ENCODE measurements around the gene SF3A1.

SF3A1 gene

DNA sequence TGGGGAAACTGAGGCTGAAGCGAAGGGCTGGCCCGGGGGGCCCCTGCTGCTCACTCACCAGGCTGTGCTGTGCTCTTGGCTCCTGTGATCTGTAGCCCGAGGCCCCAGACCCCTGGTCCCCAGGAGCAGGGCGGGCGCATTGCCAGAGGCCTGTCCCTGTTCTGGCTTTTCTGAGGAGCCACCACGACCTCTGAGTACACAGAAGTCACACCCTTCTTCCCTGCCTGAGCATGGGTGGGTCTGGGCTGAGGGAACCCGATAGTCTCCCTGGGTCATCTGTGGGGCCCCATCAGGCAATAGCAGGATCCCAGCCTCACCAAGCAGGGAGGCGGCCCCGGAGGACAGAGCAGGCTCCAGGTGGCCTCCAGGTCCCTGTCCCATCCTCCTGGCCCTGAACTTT is 72.5 kb downstream of the SF3A1 start:
- Histone ChIP-seq H3K9me3 (ENCODE audit: insufficient read depth, low read length) (no peaks in the 10 kb centered on the region), H4K20me1 (ENCODE audit: insufficient read depth, low read length) (no peaks in the 10 kb centered on the region), H3K27me3 (ENCODE audit: low read depth, low read length) (peaks cover 14% of the 10 kb centered on the region), H3K4me2 (ENCODE audit: low read length) (no peak overlapping the region), H3K9ac (ENCODE audit: low read length) (no peak overlapping the region), H3K4me1 (ENCODE audit: low read length) (peaks cover 19% of the 10 kb centered on the region), H3K79me2 (ENCODE audit: low read length) (no peaks in the 10 kb centered on the region), H3K27ac (ENCODE audit: low read length) (no peak overlapping the region), H3K4me3 (ENCODE audit: low read length) (no peak overlapping the region), H2AFZ (ENCODE audit: low read depth, low read length) (no peak overlapping the region), H3K36me3 (replicated peaks; ENCODE audit: low read depth, low read length) (no peaks in the 10 kb centered on the region)
- TF ChIP-seq EZH2phosphoT487 (IDR thresholded peaks at IDR 0.05; ENCODE audit: low read depth), result no peak
- TF ChIP-seq, protein P1, sequence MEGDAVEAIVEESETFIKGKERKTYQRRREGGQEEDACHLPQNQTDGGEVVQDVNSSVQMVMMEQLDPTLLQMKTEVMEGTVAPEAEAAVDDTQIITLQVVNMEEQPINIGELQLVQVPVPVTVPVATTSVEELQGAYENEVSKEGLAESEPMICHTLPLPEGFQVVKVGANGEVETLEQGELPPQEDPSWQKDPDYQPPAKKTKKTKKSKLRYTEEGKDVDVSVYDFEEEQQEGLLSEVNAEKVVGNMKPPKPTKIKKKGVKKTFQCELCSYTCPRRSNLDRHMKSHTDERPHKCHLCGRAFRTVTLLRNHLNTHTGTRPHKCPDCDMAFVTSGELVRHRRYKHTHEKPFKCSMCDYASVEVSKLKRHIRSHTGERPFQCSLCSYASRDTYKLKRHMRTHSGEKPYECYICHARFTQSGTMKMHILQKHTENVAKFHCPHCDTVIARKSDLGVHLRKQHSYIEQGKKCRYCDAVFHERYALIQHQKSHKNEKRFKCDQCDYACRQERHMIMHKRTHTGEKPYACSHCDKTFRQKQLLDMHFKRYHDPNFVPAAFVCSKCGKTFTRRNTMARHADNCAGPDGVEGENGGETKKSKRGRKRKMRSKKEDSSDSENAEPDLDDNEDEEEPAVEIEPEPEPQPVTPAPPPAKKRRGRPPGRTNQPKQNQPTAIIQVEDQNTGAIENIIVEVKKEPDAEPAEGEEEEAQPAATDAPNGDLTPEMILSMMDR (IDR thresholded peaks at IDR 0.05; ENCODE audit: low read depth, low read length), result no peak

DNA sequence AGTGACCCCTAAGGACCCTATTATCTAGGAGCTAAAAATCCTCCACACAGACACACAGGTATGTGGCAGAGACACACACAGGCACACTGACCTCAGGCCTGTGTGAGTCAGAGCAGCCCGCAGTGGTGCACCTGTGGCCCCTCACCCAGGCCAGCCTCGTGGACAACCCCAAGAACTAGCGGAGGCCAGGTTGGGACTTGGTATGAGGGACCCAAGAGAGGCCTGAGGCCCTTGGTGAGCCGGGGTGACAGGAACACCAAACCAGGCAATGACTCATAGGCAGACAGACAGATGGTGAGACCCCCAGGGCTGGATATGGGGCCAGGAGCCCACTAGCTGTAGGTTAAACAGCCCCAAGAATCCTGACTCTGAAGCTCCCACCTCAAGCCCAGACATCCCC is 73.4 kb downstream of the SF3A1 start:
- Histone ChIP-seq H3K27ac (ENCODE audit: low read length) (no peak overlapping the region), H3K9ac (ENCODE audit: low read length) (no peak overlapping the region), H3K9me3 (ENCODE audit: insufficient read depth, low read length) (no peaks in the 10 kb centered on the region), H3K4me1 (ENCODE audit: low read length) (peaks cover 14% of the 10 kb centered on the region), H3K36me3 (replicated peaks; ENCODE audit: low read depth, low read length) (no peaks in the 10 kb centered on the region), H3K27me3 (ENCODE audit: low read depth, low read length) (peaks cover 17% of the 10 kb centered on the region), H3K4me2 (ENCODE audit: low read length) (no peak overlapping the region), H2AFZ (ENCODE audit: low read depth, low read length) (no peak overlapping the region), H4K20me1 (ENCODE audit: insufficient read depth, low read length) (no peaks in the 10 kb centered on the region), H3K79me2 (ENCODE audit: low read length) (no peaks in the 10 kb centered on the region), H3K4me3 (ENCODE audit: low read length) (no peak overlapping the region)
- TF ChIP-seq EZH2phosphoT487 (IDR thresholded peaks at IDR 0.05; ENCODE audit: low read depth), result no peak
- TF ChIP-seq, protein P1 (IDR thresholded peaks at IDR 0.05; ENCODE audit: low read depth, low read length), result no peak

DNA sequence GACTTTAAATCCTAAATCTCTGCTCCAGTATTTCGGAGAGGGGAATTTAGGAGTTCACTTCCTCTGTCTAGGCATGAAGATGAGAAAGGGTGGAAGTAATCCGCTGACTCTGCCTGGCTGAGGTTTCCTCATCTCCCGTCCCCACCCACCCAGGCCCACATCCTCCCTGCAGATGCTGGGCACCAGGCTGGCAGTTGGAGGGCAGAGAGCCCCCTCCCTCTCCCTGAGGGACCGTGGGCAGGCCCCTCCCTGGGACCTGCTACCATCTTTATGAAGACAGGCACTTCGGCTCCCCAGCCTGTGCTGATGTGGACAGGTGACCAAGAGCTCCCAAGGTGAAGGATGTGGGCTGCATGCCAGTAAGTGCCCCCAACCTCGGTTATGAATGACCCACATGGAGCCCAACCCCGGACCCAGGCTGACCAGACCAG is 74.1 kb downstream of the SF3A1 start:
- Histone ChIP-seq H3K4me2 (ENCODE audit: low read length) (no peak overlapping the region), H3K27ac (ENCODE audit: low read length) (no peak overlapping the region), H4K20me1 (ENCODE audit: insufficient read depth, low read length) (no peaks in the 10 kb centered on the region)

More for the DNA sequence above, 74.1 kb downstream of the SF3A1 start:
- Histone ChIP-seq H3K9ac (ENCODE audit: low read length) (no peak overlapping the region), H3K79me2 (ENCODE audit: low read length) (no peaks in the 10 kb centered on the region), H3K4me1 (ENCODE audit: low read length) (peaks cover 8% of the 10 kb centered on the region; the same call in 1 of the 2 replicates), H3K9me3 (ENCODE audit: insufficient read depth, low read length) (no peaks in the 10 kb centered on the region), H3K36me3 (replicated peaks; ENCODE audit: low read depth, low read length) (no peaks in the 10 kb centered on the region), H2AFZ (ENCODE audit: low read depth, low read length) (no peak overlapping the region), H3K27me3 (ENCODE audit: low read depth, low read length) (peaks cover 17% of the 10 kb centered on the region), H3K4me3 (ENCODE audit: low read length) (no peak overlapping the region)
- TF ChIP-seq, protein P1 (IDR thresholded peaks at IDR 0.05; ENCODE audit: low read depth, low read length), result no peak
- no peak for TF ChIP-seq EZH2phosphoT487 (IDR thresholded peaks at IDR 0.05; ENCODE audit: low read depth)

All from OCI-LY3 (cell line).